ENCODE data around the gene MOB2. TPM values are rescaled to one million over a fixed set of nuclear protein-coding genes. Genes with fewer than 3 reads are reported as not detected.

MOB2 gene, protein sequence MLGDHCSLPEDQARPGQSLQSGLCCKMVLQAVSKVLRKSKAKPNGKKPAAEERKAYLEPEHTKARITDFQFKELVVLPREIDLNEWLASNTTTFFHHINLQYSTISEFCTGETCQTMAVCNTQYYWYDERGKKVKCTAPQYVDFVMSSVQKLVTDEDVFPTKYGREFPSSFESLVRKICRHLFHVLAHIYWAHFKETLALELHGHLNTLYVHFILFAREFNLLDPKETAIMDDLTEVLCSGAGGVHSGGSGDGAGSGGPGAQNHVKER
- total RNA-seq = 10 to 100 TPM; 34.1 to 34.7 TPM

DNA sequence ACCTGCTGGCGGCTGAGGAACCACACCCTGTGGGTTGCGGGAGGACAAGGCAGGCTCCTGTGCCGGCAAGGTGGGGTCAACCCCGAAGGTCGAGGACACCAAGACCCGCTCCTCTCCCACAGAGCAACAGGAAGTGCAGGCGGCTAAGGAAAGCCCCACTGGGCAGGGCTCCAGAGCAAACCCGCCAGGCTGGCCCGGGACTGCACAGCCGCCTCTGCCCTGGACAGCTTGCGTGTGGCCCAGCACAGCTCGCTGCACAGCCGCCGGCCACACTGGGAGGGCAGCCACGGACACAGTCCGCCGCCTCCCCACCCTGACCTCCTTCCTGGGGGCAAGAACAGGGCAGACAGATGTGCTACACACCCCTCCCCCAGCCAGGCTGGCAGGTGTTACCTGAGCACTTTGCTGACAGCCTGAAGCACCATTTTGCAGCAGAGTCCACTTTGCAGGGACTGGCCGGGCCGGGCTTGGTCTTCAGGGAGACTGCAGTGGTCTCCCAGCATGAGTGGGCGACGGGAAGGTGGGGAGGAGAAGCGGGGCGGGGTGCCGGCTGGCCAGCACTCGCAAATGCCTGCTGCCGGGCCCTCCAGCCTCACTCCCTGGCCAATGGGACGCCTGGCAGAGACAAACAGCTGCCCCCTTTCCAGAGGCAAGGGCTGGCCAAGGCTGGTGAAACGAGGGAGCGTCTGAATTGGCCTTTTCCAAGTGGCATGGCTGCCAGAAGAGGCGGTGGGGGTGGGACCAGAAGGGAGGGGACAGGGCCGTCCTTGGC is at the start of gene MOB2:
TSS of gene MOB2 (minus strand) at position 726 of the 772 bp plus-strand sequence. CDS start at position 503, 223 bp downstream.
- DNase-seq (no peak), ATAC-seq (no peak)
- CTCF ChIA-PET = no interaction called here
- no peak within 1 kb of the TSS for H3K27ac Mint-ChIP-seq
- H3K36me3 Mint-ChIP-seq = no peaks in the 10 kb centered on the region
- H3K4me1 Mint-ChIP-seq = peaks cover 5% of the 10 kb centered on the region
- no peaks in the 10 kb centered on the region for H3K27me3 Mint-ChIP-seq
- H3K4me3 Mint-ChIP-seq = no peak within 1 kb of the TSS
- no peaks in the 10 kb centered on the region for H3K9me3 Mint-ChIP-seq (ENCODE audit: low read depth)

DNA sequence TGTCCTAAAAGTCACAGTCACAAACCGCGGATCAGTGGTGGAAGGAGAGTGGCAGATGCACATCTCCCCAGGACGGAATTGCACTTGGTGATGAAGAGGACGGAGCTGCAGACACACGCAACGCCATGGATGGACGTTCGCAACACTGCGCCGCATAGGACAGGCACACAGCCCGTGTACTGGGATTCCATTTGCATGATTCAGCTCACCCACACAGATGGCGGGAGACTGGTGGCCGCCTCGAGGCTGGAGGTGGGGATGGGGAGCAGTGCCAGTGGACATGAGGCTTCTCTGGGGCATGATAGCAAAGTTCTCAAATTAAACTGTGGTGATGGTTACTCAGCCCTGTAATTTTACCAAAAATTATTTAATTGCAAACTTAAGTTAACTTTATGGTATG is 48.1 kb upstream of the MOB2 start:
- Mint-ChIP-seq H3K27ac (no peak overlapping the region), H3K36me3 (peaks cover 1% of the 10 kb centered on the region), H3K4me1 (peaks cover 4% of the 10 kb centered on the region), H3K27me3 (peaks cover 4% of the 10 kb centered on the region), H3K4me3 (no peak overlapping the region), H3K9me3 (ENCODE audit: low read depth) (no peaks in the 10 kb centered on the region)
- CTCF ChIA-PET = no interaction called here
- no peak for ATAC-seq
- no peak for DNase-seq

DNA sequence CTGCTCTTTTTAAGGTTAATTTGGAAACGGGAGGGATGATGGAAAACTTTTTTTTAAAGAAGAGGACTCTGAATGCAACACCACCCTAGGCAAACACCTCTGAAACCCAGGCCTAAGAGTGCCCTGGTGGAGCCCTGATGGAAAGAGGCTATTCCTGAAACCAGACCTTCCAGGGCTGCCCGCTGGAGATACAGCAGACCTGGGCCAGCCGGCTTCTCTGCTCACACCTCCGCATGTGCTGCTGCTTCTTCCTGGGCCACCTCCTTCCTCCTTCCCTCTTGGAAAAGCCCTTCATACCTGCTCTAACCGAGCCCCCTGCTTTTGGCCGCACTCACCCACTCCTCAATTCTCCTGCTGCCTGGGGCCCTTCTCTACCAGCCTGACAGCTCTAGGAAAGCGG is 47.6 kb upstream of the MOB2 start:
- H3K36me3 Mint-ChIP-seq = peaks cover 1% of the 10 kb centered on the region
- peaks cover 4% of the 10 kb centered on the region for H3K27me3 Mint-ChIP-seq
- no peaks in the 10 kb centered on the region for H3K9me3 Mint-ChIP-seq (ENCODE audit: low read depth)
- CTCF ChIA-PET = interaction anchor here (1.7 kb wide), 1 partner anchor 41 kb away, joined by 5 read pairs; no protein-coding TSS in a partner anchor
- no peak overlapping the region for H3K27ac Mint-ChIP-seq
- no peak overlapping the region for H3K4me3 Mint-ChIP-seq
- ATAC-seq = no peak
- DNase-seq = no peak
- H3K4me1 Mint-ChIP-seq = peaks cover 4% of the 10 kb centered on the region

DNA sequence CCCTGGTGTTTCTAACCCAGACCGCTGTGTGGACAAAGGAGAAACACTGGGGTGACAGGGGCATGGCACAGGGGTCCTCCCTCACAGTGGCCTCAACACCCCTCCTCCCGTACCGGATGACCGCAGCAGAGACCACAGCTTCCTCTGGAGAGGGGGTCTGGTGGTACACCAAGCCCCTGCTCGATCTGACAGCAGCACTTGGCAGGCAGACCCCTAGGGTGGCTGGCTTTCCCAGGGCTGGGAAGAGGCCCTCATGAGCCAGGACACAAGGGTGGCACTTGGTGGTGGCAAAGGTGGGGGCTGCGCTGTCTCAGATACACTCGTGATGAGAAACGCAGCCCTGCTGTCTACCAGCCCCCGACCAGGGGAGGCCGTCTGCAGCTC is 46.8 kb upstream of the MOB2 start:
- H3K4me3 Mint-ChIP-seq = no peak overlapping the region
- no peak overlapping the region for H3K27ac Mint-ChIP-seq
- no peak for ATAC-seq
- no peaks in the 10 kb centered on the region for H3K9me3 Mint-ChIP-seq (ENCODE audit: low read depth)
- H3K27me3 Mint-ChIP-seq = peaks cover 4% of the 10 kb centered on the region
- H3K36me3 Mint-ChIP-seq = peaks cover 1% of the 10 kb centered on the region
- H3K4me1 Mint-ChIP-seq = peaks cover 4% of the 10 kb centered on the region
- CTCF ChIA-PET = interaction anchor here (1.7 kb wide), 1 partner anchor 41 kb away, joined by 5 read pairs; no protein-coding TSS in a partner anchor
- DNase-seq = no peak

DNA sequence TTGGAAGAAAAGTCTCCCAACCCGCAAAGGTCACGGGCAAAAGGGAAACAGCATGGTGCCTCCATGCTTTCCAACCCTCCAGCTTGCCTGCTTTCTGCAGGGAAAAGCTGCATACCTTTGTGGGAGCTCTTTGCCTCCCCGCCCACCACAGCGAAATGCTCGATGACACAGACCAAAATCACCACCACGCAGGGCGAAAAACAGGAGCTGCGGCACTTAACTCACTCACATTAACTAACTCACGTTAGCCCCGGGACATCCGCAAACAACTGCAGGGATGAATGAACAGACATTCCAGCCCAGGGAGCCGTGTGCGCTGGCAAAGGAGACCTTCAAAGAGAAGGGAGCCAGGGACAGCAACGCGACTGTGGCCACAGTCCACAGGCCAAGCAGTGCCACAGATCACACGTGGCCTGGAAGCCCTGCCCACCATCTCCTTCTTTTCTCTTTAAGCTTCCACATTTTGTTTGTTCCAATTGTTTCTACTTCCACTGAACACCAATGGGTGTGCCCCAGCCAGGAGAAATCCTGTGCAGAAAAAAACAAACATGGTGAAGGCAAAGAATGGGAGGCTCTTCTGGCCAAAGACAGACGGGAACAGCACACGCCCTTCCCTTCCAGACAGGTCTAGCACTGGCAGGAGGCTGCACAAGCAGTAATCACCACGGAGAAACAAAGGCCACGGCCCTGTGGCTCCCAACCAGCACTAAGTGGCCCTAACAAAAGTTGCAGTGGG is 46.2 kb upstream of the MOB2 start:
- ATAC-seq = no peak
- Mint-ChIP-seq H3K4me1 (peaks cover 4% of the 10 kb centered on the region), H3K27me3 (peaks cover under 1% of the 10 kb centered on the region), H3K27ac (no peak overlapping the region), H3K9me3 (ENCODE audit: low read depth) (no peaks in the 10 kb centered on the region), H3K4me3 (no peak overlapping the region), H3K36me3 (peaks cover 1% of the 10 kb centered on the region)
- CTCF ChIA-PET = interaction anchor here (1.7 kb wide), 1 partner anchor 42 kb away, joined by 5 read pairs; no protein-coding TSS in a partner anchor
- no peak for DNase-seq

DNA sequence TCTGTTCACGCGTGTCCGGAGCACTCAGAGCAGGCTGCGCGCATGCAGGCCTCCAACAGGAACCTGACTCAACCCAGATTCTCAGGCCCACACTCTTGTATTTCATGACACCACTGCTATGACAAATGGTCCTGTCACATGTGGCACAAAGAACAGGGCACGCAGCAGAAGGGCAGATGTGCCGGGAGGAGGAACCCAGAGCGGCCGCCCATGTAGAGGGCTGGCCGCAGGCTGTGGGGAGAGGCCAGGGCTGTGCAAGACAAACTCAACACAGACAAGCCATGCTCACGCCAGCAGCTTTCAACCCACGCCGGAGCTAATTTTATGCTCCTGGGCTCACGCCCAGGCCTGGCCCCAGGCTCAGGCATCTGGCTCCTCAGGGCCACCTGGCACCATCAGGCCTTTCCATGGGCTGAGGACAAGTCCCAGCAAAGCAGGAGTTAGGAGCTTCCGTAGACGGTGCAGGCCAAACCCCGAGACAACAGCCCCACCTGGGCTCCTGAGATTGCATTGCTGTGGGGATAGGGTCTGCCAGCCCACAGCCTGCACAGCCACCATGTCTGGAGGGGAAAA is 45.5 kb upstream of the MOB2 start:
- peaks cover 1% of the 10 kb centered on the region for H3K36me3 Mint-ChIP-seq
- CTCF ChIA-PET = interaction anchor here (1.7 kb wide), 1 partner anchor 43 kb away, joined by 5 read pairs; no protein-coding TSS in a partner anchor
- ATAC-seq (no peak), DNase-seq (no peak)
- H3K4me3 Mint-ChIP-seq = no peak overlapping the region
- H3K4me1 Mint-ChIP-seq = peaks cover 4% of the 10 kb centered on the region
- H3K9me3 Mint-ChIP-seq (ENCODE audit: low read depth) = no peaks in the 10 kb centered on the region
- H3K27ac Mint-ChIP-seq = no peak overlapping the region
- H3K27me3 Mint-ChIP-seq = no peaks in the 10 kb centered on the region

DNA sequence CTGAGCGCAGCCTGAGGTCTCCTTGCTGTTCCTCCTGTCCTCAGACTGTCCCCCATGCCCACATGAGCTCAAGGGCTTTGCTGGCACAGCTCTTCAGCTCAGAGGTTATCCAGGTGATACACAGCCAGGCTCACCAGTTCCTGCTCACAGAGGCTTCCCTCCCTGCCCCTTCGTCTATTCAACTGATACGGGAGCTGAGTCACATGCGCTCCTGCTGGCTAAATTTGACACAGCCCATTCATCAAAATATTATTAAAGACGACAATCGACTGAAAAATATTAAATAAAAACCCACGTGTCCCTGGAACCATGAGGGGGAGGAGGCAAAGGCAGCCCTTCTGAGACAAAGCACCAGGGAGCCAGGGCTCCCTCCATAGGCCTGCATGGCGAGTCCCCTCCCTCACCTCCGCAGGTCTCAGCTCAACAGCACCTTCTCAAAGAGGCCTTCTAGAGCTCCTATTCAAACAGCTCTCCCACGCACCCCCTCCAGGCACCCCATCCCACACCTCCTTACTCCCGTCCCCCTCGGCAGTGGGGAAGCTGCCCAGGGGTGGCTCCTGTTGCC is 45.0 kb upstream of the MOB2 start:
- H3K27me3 Mint-ChIP-seq = no peaks in the 10 kb centered on the region
- DNase-seq = no peak
- H3K27ac Mint-ChIP-seq = no peak overlapping the region
- peaks cover 4% of the 10 kb centered on the region for H3K4me1 Mint-ChIP-seq
- CTCF ChIA-PET = no interaction called here
- no peaks in the 10 kb centered on the region for H3K9me3 Mint-ChIP-seq (ENCODE audit: low read depth)
- ATAC-seq = no peak
- no peak overlapping the region for H3K4me3 Mint-ChIP-seq
- peaks cover 1% of the 10 kb centered on the region for H3K36me3 Mint-ChIP-seq

DNA sequence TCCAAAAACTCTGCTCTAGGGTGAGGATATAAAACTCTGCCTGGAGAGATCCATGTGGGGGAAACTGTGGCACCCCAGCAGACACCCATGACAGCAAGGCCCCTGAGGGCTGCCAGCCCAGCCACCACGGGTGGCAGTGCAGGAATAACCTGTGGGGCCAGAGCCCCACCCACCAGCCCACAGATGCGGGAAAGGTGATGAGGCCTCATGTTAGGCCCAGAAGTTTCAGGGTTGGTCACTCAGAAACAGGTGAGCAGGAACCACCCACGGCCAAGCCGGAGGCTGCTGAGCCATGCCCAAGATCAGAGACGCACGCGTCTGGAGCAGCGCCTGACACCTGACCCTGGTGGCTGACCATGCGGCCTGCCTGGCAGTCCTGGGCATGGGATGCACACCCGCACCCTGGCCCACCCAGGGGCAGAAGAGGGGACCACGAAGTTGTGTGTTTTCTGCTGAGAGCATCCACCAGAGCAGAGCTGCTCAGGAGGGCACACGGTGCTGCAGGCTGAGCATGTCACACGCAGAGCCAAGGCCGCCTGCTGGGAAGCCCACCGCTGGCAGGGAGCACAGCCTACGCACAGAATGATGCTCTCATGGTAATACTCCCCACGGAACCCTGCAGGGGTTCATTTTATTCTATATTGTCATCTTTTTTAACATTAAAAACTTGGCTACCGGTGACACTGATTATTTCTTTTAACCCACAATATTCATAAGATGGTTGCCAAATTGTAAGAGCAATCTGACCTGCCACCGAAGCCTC is 44.3 kb upstream of the MOB2 start:
- H3K4me1 Mint-ChIP-seq = peaks cover 4% of the 10 kb centered on the region

DNA sequence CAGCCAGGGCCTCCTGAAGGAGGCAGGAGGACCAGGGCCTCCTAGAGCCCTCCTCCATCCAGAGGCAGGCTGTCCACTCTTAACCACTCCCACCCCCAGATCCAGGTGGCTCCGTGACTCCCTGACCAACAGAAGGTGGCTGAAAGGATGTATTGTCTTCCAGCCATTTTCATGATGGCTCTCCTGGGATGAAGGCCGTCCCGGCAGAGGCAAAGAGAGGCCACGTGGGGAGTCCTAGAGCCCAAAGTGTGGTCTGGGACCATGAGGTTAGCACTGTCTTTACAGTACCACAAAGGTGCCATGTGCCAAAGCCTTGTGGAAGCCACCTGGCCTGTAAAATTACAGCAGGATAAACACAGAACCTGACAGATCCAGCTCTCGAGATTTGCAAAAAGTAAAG is 43.2 kb upstream of the MOB2 start:
- no peaks in the 10 kb centered on the region for H3K27me3 Mint-ChIP-seq
- CTCF ChIA-PET = no interaction called here
- no peak overlapping the region for H3K27ac Mint-ChIP-seq
- H3K4me3 Mint-ChIP-seq = no peak overlapping the region
- DNase-seq (no peak), ATAC-seq (no peak)
- no peaks in the 10 kb centered on the region for H3K9me3 Mint-ChIP-seq (ENCODE audit: low read depth)
- peaks cover 1% of the 10 kb centered on the region for H3K36me3 Mint-ChIP-seq
- H3K4me1 Mint-ChIP-seq = peaks cover 2% of the 10 kb centered on the region

More for the DNA sequence above, 44.3 kb upstream of the MOB2 start:
- no peak overlapping the region for H3K4me3 Mint-ChIP-seq
- CTCF ChIA-PET = no interaction called here
- DNase-seq = no peak
- H3K27ac Mint-ChIP-seq = no peak overlapping the region
- H3K27me3 Mint-ChIP-seq = no peaks in the 10 kb centered on the region
- ATAC-seq = no peak
- H3K36me3 Mint-ChIP-seq = peaks cover 1% of the 10 kb centered on the region
- no peaks in the 10 kb centered on the region for H3K9me3 Mint-ChIP-seq (ENCODE audit: low read depth)

DNA sequence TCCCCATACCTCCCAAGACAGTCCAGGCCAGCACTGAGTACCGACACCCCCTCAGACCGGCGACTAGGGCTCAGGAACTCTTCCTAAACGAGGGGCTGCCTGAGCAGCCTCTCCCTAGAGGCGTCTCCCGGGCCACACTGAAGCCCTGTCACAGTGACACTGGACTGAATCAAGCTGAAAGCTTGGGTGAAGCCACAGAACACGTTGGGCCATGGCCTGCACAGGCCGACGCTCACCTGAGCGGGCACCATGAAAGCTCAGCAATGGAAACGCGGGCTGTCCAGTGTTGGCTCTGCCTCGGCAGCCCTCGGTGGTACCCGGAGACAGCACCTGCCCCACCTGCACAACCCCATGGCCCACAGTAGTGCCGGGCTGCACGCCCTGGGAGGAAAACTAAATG is 42.7 kb upstream of the MOB2 start:
- no peak for DNase-seq
- no peak overlapping the region for H3K27ac Mint-ChIP-seq
- no peaks in the 10 kb centered on the region for H3K27me3 Mint-ChIP-seq
- no peaks in the 10 kb centered on the region for H3K9me3 Mint-ChIP-seq (ENCODE audit: low read depth)
- H3K4me1 Mint-ChIP-seq = peaks cover 2% of the 10 kb centered on the region
- no peak for ATAC-seq
- peaks cover 1% of the 10 kb centered on the region for H3K36me3 Mint-ChIP-seq
- no peak overlapping the region for H3K4me3 Mint-ChIP-seq
- CTCF ChIA-PET = no interaction called here

DNA sequence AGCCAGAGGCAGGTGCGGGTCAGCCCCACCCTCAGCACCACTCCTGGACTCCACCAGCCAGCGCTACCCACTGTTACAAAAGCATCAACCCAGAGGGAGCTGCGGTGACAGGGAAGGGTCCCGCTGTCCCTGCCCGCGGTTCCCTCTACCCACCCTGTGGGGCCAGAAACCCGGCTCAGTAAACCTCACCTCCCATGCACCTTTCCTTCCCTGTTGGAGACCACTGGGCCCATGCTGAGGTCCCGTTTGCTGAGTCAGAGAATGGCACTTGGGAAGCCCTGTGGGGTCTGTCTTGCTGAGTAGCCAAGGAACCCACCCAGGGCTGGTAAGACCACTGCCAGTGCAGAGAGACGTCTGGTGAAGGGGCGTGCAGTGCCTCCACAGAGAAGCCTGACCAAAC is 42.1 kb upstream of the MOB2 start:
- Mint-ChIP-seq H3K4me1 (peaks cover 2% of the 10 kb centered on the region), H3K9me3 (ENCODE audit: low read depth) (no peaks in the 10 kb centered on the region), H3K27ac (no peak overlapping the region), H3K36me3 (peaks cover 1% of the 10 kb centered on the region), H3K27me3 (no peaks in the 10 kb centered on the region), H3K4me3 (no peak overlapping the region)
- ATAC-seq (no peak), DNase-seq (no peak)
- CTCF ChIA-PET = no interaction called here

DNA sequence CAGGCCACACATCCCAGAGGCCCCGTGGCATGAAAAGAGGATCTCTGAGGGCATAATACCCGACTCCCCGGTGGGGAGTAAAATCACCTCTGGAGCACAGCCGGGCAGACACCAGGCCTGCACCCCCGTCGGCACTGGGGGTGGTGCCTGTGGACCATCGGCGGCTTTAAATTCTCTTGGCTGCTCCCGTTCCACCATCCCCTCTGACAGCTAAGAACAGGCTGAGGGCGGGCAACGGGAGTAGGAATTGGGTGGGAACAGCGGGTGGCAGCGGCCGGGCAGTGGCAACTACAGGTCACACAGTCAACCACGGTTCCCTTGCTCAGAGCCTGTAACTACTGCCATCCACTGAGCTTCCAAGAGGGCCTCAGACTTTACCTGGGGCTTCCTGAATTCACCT is 40.2 kb upstream of the MOB2 start:
- Mint-ChIP-seq H3K4me1 (no peaks in the 10 kb centered on the region), H3K27ac (no peak overlapping the region), H3K36me3 (no peaks in the 10 kb centered on the region), H3K4me3 (no peak overlapping the region), H3K27me3 (no peaks in the 10 kb centered on the region), H3K9me3 (ENCODE audit: low read depth) (no peaks in the 10 kb centered on the region)
- no peak for DNase-seq
- ATAC-seq = no peak
- CTCF ChIA-PET = no interaction called here

DNA sequence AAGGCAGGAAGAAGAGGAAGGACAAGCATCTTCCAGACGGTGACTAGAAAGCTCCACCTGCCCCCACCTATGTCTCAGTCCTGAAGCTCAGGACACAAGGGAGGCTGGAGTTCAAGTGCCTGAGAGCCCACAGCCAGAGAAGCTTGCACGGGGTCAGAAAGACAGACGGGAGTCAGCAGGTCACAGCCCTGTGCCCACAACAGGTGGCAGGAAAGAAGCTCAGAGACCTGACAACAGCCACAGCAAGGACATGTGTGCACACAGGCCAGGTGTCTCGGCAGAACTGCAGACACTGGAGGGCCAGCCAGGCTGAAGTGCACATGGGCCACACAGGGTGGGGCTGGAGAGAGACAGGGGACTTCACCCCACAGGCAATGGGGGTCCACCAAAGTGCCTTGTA is 37.2 kb upstream of the MOB2 start:
- Mint-ChIP-seq H3K4me3 (no peak overlapping the region), H3K4me1 (no peaks in the 10 kb centered on the region), H3K27me3 (no peaks in the 10 kb centered on the region), H3K9me3 (ENCODE audit: low read depth) (no peaks in the 10 kb centered on the region), H3K36me3 (no peaks in the 10 kb centered on the region), H3K27ac (no peak overlapping the region)
- CTCF ChIA-PET = no interaction called here
- ATAC-seq = no peak
- DNase-seq = no peak
